Activated T-cell treated with anti-CD3 and anti-CD28 coated beads for 48 hours (primary cell): ENCODE data around the gene GAS2L2.
"Not testable (repeated sequence)": the region's sequence is repeated elsewhere in the genome, so short reads cannot be mapped to it uniquely, and the experiment has no call there.

Source experiments
- DNase-seq: peaks from one replicate; pipeline ENCODE4 v3.0.0-alpha.2; 2020; ENCODE audit warnings: low read depth

GAS2L2 gene

GRCh38 chr17:35727635-35728034 is 25.4 kb downstream of the GAS2L2 start:
- no peak for DNase-seq

- no peak for DNase-seq
These were observed 26.0 kb downstream of the GAS2L2 start for GRCh38 chr17:35726953-35727460.

- no peak for DNase-seq
These were observed 26.7 kb downstream of the GAS2L2 start for GRCh38 chr17:35726127-35726952.

- DNase-seq: no peak
These were observed 27.3 kb downstream of the GAS2L2 start for GRCh38 chr17:35725802-35726126.

- no peak for DNase-seq
These were observed 28.0 kb downstream of the GAS2L2 start for GRCh38 chr17:35725058-35725457.

GRCh38 chr17:35723735-35724134 is 29.3 kb downstream of the GAS2L2 start:
- no peak for DNase-seq

- no peak for DNase-seq
These were observed 35.6 kb downstream of the GAS2L2 start for GRCh38 chr17:35717475-35717874.

- DNase-seq: no peak
These were observed 36.1 kb downstream of the GAS2L2 start for GRCh38 chr17:35716897-35717465.

GRCh38 chr17:35716173-35716572 is 36.9 kb downstream of the GAS2L2 start:
- DNase-seq: no peak

GRCh38 chr17:35715416-35715815 is 37.6 kb downstream of the GAS2L2 start:
- DNase-seq: no peak

GRCh38 chr17:35714988-35715387 is 38.1 kb downstream of the GAS2L2 start:
- DNase-seq: no peak

GRCh38 chr17:35713069-35713728 is 39.8 kb downstream of the GAS2L2 start:
- no peak for DNase-seq

- DNase-seq: no peak
These were observed 42.1 kb downstream of the GAS2L2 start for GRCh38 chr17:35710950-35711349.

GRCh38 chr17:35709874-35710273 is 43.2 kb downstream of the GAS2L2 start:
- no peak for DNase-seq

- DNase-seq: no peak
These were observed 44.1 kb downstream of the GAS2L2 start for GRCh38 chr17:35708951-35709350.

GRCh38 chr17:35708149-35708548 is 44.9 kb downstream of the GAS2L2 start:
- no peak for DNase-seq

GRCh38 chr17:35705705-35706104 is 47.3 kb downstream of the GAS2L2 start:
- no peak for DNase-seq

- no peak for DNase-seq
These were observed 47.8 kb downstream of the GAS2L2 start for GRCh38 chr17:35705230-35705629.

- not testable (repeated sequence) for DNase-seq
These were observed 49.7 kb downstream of the GAS2L2 start for GRCh38 chr17:35703308-35703707.

GRCh38 chr17:35701491-35701890 is 51.5 kb downstream of the GAS2L2 start:
- no peak for DNase-seq

GRCh38 chr17:35700150-35700549 is 52.9 kb downstream of the GAS2L2 start:
- DNase-seq: no peak

GRCh38 chr17:35698800-35699199 is 54.2 kb downstream of the GAS2L2 start:
- no peak for DNase-seq

GRCh38 chr17:35695613-35696012 is 57.4 kb downstream of the GAS2L2 start:
- no peak for DNase-seq
